Heart right ventricle (tissue), 16 donors: ENCODE data around the gene SLC6A16. TPM values are rescaled to one million over a fixed set of nuclear protein-coding genes. Genes with fewer than 3 reads are reported as not detected.
A peak's percentile ranks its signal among the peaks of the same experiment; 100 is the strongest.

Experiments used
- ATAC-seq, 8 donors: fragments of 200-7000 bp; cut with Tn5 transposase; one replicate each; pipeline ENCODE4 v1.9.1; 2020; ENCODE audit warnings: mild to moderate bottlenecking in 8 of 8, moderate library complexity in 8 of 8, moderate number of reproducible peaks in 1 of 8
- DNase-seq, 2 donors: peaks; one replicate each; pipeline ENCODE4 v3.0.0-alpha.2; 2020
- H3K27ac ChIP-seq, 10 donors: fragments of 200-600 bp; sonication (generic) in 2 of 10; one replicate each; pipeline versions ENCODE4 v1.5.0 to v1.8.0; 2020 to 2022; ENCODE audit warnings: mild to moderate bottlenecking in 3 of 10
- H3K27me3 ChIP-seq, 7 donors: fragments of 200-600 bp; one replicate each; pipeline ENCODE4 v1.8.0; 2021 to 2022; ENCODE audit warnings: mild to moderate bottlenecking in 2 of 7
- H3K36me3 ChIP-seq, 9 donors: fragments of 200-600 bp; sonication (generic) in 1 of 9; one replicate each; pipeline versions ENCODE4 v1.5.0 to v1.8.0; 2020 to 2022; ENCODE audit warnings: mild to moderate bottlenecking in 2 of 9
- H3K4me1 ChIP-seq, 9 donors: fragments of 200-600 bp; sonication (generic) in 1 of 9; one replicate each; pipeline versions ENCODE4 v1.5.0 to v1.8.0; 2020 to 2022; ENCODE audit warnings: mild to moderate bottlenecking in 4 of 9
- H3K4me3 ChIP-seq, 10 donors: fragments of 200-600 bp; sonication (generic) in 2 of 10; one replicate each; pipeline versions ENCODE4 v1.5.0 to v1.8.0; 2020 to 2022; ENCODE audit warnings: mild to moderate bottlenecking in 7 of 10, moderate library complexity in 2 of 10
- H3K9me3 ChIP-seq, 11 donors: fragments of 200-600 bp in 10 of 11; sonication (generic) in 2 of 11; one replicate each; pipeline versions ENCODE4 v1.5.0 to v1.8.0; 2013 to 2022; ENCODE audit warnings: mild to moderate bottlenecking in 2 of 11, control low read depth in 1 of 11, moderate library complexity in 1 of 11
- WGBS, 2 donors: extraction: QIAGEN DNeasy Blood & Tissue Kit; methylation state at CpG; one replicate each; pipeline ENCODE4 v1.1.7; 2013; ENCODE audit warnings: inconsistent platforms in 1 of 2; 5-methylcytosine and 5-hydroxymethylcytosine counted together
- intact Hi-C, 10 donors: fragments of 100-400 bp; cut with DNase I; formaldehyde crosslinking; loops; one replicate each; pipeline versions ENCODE4 v1.11.1 to v1.14.2; 2022
- polyA plus RNA-seq, 2 donors: library from polyadenylated mRNA; stranded (reverse); fragments of 200-250 nt; gene quantifications; one replicate each; pipeline ENCODE4 v1.2.3, GENCODE V29; 2013
- total RNA-seq, 10 donors: library from RNA; stranded (reverse); fragmentation: NEBNext Ultra II Directional in 3 of 10; extraction: Animal tissue kit (Norgen Biotek cat#: 25700) in 3 of 10; gene quantifications; one replicate each; pipeline versions ENCODE4 v1.2.1 to v1.2.4, GENCODE V29; 2021 to 2023
- TF ChIP-seq, protein P1 (sequence below), 9 donors: fragments of 200-600 bp; sonication (generic) in 2 of 9; IDR thresholded peaks; one replicate each; pipeline versions ENCODE4 v1.5.0 to v1.8.0; 2021 to 2022; ENCODE audit warnings: antibody characterized with exemption in 9 of 9, mild to moderate bottlenecking in 5 of 9, moderate library complexity in 1 of 9
- donor health status: Arrhythmogenic right ventricular cardiomyopathy.
- donor health status: ischemic (EF 13 %, LVEDD 7.1; RV severe dilation, severe dysfunction).
- donor health status: healthy with polysubstance abuse.
- donor health status: DM: no; HTN: yes; CAD: no.
- donor health status: DM: no; HTN: no; CAD: no.
- donor health status: ischemic (EF 25% LVEDD 6.9; RV normal size, moderate dysfunction).
- donor health status: ischemic (EF 25% LVEDD 5.7; RV mildly dilated, moderate dysfunction).
- donor health status: healthy.
- donor health status: DM: yes; HTN: yes; CAD: no.
- donor health status: Ischemic cardiomyopathy.
- donor health status: ischemic (EF 35%, LVEDD 5.7; RV mildly dilated, moderate dysfunction).
- donor health status: nonischemic (EF 11% LVEDD 7.7; RV severe dilation, severe dysfunction).
- donor health status: DM: yes; HTN: yes; CAD: no.
- donor health status: PGD.
- donor health status: ischemic (EF 29% LVEDD 5.4; RV normal size, mild dysfunction).
- donor health status: nonischemic (EF 23%, LVEDD 6.1; RV moderate dilation, normal function).

The SLC6A16 gene
- total and polyA plus RNA-seq, 12 donors, result 0.13 to 3.1 (median 0.77) TPM

DNA sequence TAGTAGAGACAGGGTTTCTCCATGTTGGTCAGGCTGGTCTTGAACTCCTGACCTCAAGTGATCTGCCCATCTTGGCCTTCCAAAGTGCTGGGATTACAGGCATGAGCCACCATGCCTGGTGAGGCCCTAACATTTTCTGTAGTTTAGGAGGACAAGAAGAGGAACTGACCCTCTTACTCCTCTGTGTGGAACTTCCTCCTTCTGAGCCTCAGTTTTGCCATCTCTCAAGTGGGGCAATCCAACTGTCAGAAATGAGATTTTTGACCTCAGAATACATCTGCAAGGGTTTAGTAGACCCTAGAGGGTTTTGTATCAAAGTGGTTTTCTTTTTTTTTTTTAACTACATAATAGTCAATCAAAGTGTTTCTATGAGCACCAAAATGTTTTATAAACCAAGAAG lies 41.1 kb upstream of the SLC6A16 start:
- intact Hi-C loops, result no loop called here
- no peak for ATAC-seq
- Histone ChIP-seq H3K36me3 (no peaks in the 10 kb centered on the region), H3K4me1 (peaks cover 0 to 23% (median 11%) of the 10 kb centered on the region in 9 donors), H3K4me3 (no peak overlapping the region), H3K27me3 (peaks cover 0 to 31% (median 0%) of the 10 kb centered on the region in 7 donors), H3K9me3 (peaks cover 0 to 26% (median 14%) of the 10 kb centered on the region in 11 donors), H3K27ac (no peak overlapping the region)
- TF ChIP-seq, protein P1, sequence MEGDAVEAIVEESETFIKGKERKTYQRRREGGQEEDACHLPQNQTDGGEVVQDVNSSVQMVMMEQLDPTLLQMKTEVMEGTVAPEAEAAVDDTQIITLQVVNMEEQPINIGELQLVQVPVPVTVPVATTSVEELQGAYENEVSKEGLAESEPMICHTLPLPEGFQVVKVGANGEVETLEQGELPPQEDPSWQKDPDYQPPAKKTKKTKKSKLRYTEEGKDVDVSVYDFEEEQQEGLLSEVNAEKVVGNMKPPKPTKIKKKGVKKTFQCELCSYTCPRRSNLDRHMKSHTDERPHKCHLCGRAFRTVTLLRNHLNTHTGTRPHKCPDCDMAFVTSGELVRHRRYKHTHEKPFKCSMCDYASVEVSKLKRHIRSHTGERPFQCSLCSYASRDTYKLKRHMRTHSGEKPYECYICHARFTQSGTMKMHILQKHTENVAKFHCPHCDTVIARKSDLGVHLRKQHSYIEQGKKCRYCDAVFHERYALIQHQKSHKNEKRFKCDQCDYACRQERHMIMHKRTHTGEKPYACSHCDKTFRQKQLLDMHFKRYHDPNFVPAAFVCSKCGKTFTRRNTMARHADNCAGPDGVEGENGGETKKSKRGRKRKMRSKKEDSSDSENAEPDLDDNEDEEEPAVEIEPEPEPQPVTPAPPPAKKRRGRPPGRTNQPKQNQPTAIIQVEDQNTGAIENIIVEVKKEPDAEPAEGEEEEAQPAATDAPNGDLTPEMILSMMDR (IDR thresholded peaks at IDR 0.05), result no peak
- DNase-seq, result no peak

DNA sequence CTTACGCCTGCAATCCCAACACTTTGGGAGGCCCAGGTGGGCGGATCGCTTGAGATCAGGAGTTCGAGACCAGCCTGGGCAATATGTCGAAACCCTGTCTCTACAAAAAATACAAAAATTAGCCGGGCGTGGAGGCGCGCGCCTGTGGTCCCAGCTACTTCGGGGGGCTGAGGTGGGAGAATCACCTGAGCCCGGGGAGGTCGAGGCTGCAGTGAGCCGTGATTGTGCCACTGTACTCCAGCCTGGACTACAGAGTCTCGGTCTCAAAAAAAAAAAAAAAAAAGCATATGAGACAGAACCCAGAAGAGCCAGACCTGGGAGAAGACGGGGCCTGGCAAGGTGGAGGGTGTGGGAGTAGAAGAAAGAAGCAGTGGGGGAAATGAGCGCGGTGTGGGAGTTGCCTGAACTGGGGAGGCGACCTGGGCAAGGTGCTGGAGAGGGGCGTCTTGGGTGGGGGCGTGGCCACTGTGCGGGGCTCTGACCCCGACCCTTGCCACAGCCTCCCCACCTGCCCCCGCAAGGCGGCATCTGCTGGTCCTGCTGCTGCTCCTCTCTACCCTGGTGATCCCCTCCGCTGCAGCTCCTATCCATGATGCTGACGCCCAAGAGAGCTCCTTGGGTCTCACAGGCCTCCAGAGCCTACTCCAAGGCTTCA lies 39.2 kb upstream of the SLC6A16 start:
- Histone ChIP-seq H3K36me3 (peaks cover 0 to 5% (median 4%) of the 10 kb centered on the region in 9 donors), H3K9me3 (peaks cover 0 to 14% (median 7%) of the 10 kb centered on the region in 11 donors), H3K4me3 (peak overlapping the region in 8 of 10 donors; percentile 65 to 97 (median 81)), H3K27ac (peak overlapping the region in 9 of 10 donors; percentile 30 to 99 (median 91)), H3K27me3 (peaks cover 0 to 31% (median 0%) of the 10 kb centered on the region in 7 donors), H3K4me1 (peaks cover 0 to 25% (median 11%) of the 10 kb centered on the region in 9 donors)
- intact Hi-C loops, result loop anchor here in 1 of 10 donors (5.0 kb wide), 1 partner anchor 492 kb away; the partner anchor contains the start of gene PPP1R15A
- DNase-seq (peak in 1 of 2 donors; percentile 24), ATAC-seq (no peak)
- 67 to 75% methylated on average over 27 of the region's 27 CpGs for WGBS, 2 donors
- TF ChIP-seq, protein P1 (IDR thresholded peaks at IDR 0.05), result no peak

DNA sequence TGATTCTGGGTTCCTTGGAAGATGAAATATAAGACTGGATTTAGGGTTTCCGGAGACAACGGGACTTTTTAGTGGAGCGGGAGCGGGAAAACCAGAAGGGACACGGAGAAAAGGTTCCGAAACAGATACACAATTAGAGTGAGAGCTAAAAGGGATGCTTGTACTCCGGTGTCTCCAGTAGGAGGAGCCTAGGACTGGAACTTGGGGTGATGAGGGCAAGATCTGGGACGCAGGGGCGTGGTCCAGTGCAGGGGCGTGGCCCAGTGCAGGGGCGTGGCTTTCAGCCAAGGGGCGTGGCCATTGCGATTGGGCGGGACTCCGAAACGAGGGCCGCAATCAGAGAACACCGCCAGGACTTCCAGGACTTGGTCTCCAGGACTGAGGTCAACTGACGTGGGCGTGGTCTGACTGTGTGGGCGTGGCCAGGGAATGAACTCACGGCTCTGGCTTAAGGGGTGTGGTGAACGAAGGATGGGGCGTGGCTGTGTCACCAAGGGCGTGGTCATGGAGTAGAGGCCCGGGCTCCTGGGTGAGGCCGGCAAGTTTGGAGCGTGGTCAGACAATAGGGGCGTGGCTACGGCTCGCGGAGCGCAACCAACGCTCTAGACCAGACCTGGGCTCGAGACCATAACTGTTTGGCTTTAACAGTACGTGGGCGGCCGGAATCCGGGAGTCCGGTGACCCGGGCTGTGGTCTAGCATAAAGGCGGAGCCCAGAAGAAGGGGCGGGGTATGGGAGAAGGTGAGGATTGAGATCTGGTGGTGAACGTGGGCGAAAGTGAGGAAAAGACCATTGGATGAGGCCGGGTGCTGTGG lies 38.5 kb upstream of the SLC6A16 start, which contains the start of gene DKKL1:
Gene DKKL1, plus strand, starts transcription at position 610 of the 815 bp plus-strand sequence. Its CDS starts 122 bp downstream, at position 732.
- WGBS, 2 donors, result 1 to 2% methylated on average over 46 of the region's 46 CpGs
- Histone ChIP-seq H3K4me1 (peaks cover 0 to 25% (median 11%) of the 10 kb centered on the region in 9 donors), H3K27me3 (peaks cover 0 to 31% (median 0%) of the 10 kb centered on the region in 7 donors), H3K4me3 (peak within 1 kb of the TSS; percentile 65 to 97 (median 82)), H3K9me3 (peaks cover 0 to 6% (median 0%) of the 10 kb centered on the region in 11 donors), H3K27ac (peak within 1 kb of the TSS; percentile 91 to 99 (median 96)), H3K36me3 (peaks cover 0 to 13% (median 10%) of the 10 kb centered on the region in 9 donors)
- DNase-seq (peak; percentile 99 to 100), ATAC-seq (peak; percentile 84 to 95 (median 91))
- TF ChIP-seq, protein P1 (IDR thresholded peaks at IDR 0.05), result peak in 4 of 9 donors; percentile 29 to 53 (median 40)
- intact Hi-C loops, result loop anchor here in 3 of 10 donors (2.0 to 5.0 kb wide), 3 partner anchors 25 to 491 kb away; partner anchors contain the start of gene PPP1R15A (in 1 of the 3)

DNA sequence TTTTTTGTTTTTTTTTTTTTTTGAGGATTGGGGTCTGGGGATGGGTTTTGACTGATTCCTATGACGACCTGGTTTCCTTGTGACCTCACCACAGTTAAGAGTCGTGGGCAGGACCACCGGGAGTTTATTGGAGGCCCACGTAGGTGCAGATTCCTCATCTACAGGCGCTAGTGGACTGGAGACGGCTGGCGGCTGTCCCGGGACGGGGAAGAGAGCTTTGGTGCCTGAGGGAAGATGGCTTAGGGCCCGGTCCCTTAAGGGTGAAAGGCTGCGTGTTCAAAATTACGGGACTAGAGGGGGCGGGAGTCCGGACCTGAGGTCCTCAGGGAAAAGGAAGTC lies 37.9 kb upstream of the SLC6A16 start:
- Histone ChIP-seq H3K27me3 (peaks cover 0 to 31% (median 0%) of the 10 kb centered on the region in 7 donors), H3K4me1 (peaks cover 0 to 27% (median 11%) of the 10 kb centered on the region in 9 donors), H3K36me3 (peaks cover 0 to 18% (median 10%) of the 10 kb centered on the region in 9 donors), H3K27ac (peak overlapping the region; percentile 91 to 99 (median 96)), H3K9me3 (peaks cover 0 to under 1% (median 0%) of the 10 kb centered on the region in 11 donors), H3K4me3 (peak overlapping the region in 9 of 10 donors; percentile 65 to 97 (median 82))
- DNase-seq (peak; percentile 51 to 62), ATAC-seq (peak in 5 of 8 donors; percentile 5 to 19 (median 12))
- TF ChIP-seq, protein P1 (IDR thresholded peaks at IDR 0.05), result no peak
- intact Hi-C loops, result loop anchor here in 3 of 10 donors (2.0 to 5.0 kb wide), 3 partner anchors 24 to 491 kb away; partner anchors contain the start of gene PPP1R15A (in 1 of the 3)
- 0 to 1% methylated on average over 14 of the region's 14 CpGs for WGBS, 2 donors
